SW 1271 (cell line): ENCODE results near the gene TNS3.

ENCODE experiments used
- DNase-seq, 2 experiments: peaks; one replicate each; lab custom pipeline; 2025; lab: John Stamatoyannopoulos, UW

The TNS3 gene

DNA sequence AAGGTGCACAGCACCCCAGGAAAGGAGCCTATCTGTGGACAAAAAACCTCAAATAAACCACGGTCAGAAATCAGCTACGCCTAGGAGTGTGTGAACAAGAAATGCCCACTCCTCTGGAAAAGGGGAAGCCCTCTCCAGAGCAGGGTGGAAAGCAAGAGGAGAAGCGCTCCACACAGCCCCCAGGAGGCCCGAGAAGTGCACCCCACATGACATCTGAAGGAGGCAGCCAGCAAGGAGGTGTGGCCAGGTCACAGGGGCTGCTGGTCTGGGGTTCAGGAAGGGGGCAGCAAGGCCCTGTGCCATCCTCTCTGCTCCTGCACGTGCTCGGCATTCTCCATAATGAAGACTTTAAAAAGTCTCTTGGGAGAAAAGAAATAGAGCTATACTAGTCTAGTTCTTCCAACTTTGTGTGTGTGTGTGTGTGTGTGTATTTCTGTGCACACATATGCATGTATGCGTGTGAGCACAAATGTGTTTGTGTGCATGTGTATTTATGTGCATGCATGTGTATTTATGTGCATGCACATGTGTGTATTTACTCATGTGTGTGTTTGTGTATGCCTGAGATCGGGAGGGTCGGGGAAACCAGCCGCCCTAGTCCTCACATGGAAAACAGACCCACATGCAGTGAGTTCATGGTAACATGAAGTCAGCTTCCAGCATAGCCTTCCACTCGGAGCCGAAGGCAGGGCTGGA, 76.5 kb downstream of the TNS3 start:
- no peak for DNase-seq

DNA sequence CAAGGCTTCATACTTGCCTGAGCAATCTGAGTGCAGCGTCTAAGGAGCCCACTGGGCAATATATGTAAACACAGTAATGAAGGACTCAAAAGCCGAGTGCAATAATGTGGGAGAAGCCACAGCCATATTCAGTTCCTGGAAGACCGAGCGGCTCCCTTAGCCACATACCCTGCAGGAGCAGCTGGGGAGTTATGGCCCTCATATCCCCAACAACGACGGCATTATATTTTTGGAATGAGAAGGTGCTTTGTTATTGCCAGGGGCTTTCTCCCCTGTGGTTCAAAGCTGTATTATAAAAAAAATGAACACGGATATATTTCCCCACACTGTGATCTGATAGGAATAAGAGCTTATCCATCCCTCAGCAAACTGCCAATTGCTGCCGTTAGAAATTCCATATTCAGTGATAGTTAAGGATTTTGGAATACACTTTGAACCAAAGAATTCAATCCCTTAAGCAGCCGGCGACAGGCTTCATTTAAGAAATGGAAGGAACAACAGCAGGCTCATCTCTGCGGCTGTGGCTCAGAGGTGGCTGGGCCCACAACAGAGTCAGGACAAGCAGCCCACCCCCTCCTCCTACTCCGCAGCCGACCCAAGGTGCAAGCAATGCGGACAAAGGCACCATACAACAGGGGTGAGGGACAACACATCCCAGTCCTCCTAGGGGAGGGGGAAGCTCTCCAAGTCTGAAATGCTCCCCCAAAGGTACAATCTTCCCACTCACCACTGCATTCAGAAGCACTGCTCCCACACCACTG, 77.2 kb downstream of the TNS3 start:
- no peak for DNase-seq

DNA sequence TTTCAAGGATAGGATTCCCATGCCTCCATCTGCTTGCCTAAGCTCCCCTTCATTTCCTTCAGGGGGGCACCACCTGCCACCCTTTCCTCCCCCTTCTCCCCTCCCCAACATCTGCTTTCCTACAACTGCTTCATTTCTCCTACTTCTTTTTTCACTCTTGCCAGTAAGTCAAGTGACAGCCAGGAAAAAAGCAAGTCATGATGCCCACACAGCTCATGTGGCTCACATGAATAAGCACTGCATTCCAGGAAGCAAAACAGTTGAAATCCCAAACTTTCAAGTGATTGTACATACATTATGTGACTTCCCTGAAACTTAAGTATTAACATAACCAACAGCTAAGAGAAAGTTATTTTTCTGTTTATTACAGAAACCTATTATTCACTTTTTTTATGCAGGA, 78.6 kb downstream of the TNS3 start:
- DNase-seq, result no peak

DNA sequence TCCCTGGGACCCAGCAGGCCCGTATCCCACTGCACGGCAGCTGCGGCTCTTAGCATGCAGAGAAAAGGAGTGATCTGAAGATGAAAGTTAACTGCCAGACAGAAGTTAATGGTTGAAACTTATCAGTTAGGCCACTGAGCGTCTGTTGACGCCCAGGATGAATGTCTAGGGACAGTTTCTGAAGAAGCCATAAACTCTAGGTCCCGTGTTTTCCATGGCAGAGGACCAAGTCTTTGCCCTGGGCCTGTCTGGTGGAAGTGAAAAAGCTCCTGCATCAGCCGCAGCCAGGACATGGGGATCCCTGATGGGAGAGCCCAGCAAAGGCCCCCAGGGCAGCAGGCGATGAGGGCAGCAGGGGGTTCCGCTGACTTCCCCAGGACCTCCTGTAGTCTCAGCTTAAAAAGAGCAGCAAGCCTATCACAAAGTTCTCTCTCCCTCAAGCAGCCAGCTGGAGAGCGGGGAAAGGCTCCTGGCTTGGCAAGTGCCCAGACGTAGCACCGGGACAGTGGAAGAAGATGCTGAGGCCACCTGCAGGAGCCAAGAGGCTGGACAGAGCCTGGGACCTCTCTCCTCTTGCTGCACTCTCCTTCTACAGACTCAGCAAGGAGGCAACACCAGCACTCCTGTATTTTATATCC, 79.6 kb downstream of the TNS3 start:
- no peak for DNase-seq

DNA sequence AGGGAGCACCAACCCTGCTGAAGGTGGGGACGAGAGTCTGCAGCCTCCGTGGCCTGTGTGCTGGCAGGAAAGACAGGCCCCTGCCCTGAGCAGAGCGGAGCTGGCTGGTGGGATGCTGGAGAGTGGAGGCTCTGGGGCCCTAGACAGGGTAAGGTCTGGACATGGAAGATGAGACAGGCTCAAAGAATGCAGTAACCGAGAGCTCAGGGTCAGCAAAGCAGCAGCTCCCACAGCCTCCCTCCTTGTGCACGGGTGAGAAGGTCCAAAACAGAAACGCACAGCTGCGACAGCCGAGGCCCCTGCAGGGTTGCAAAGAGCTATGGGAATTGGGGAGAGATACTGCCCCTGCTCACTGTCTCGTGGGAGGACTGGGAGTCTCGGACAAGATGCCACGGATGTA, 80.5 kb downstream of the TNS3 start:
- no peak for DNase-seq

DNA sequence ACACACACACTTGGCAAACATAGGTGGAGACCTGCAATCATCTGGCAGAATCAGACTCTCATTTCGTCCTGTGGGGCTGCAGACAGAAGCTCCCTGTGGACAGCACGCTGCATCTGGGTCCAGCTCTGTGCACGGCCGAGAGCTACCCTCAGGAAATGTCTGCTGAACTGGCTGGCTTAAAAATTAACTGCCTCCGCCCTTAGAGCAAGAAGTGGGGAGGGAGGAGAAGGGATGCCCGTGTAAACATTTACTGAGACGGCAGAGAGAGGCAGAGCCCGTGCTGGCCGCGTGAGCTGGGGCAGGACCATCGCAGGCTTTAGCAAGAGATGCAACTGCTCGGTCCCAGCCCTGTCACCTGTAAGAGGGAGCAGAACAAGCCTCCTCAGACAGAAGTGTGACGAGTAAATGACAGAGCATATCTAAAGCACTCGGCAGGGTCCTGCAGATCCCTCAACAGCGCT, 81.8 kb downstream of the TNS3 start:
- no peak for DNase-seq

DNA sequence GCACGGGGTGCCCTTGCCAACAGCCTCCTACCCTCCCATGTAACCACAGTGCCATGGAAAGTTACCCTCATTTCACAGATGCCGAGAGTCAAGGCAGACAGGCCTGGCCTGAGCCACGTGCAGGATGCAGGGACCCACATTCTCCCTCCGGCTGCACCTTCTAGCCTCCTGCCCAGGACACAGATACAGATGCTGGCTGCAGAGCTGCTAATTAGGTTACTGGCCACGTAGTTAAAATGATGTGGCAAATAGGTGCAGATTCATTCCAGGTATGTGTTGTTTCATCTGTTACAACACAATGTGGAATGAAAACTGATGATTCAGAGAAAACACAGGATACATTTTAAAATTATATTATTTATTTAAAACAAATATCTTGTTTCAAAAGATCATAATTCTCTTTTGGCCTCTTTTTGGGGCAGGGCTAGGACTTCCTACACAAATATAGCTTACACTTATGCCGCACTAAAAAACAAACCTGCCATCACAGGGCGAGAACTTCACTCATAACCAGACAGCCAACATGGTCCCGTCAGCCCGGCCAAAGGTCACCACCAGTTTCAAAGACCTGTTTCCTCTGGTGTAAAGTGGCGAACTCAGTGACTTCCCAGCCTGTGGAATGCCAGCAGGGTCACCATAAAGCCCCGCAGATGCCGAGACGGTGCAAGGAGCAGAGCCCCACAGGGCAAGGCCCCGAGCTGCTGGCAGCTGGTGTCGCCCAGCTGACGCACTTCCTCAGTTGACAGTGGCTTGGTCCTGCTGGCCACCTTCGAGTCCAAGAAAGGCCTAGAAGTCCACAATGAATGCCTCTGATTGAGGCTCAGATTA, 83.5 kb downstream of the TNS3 start:
- no peak for DNase-seq

DNA sequence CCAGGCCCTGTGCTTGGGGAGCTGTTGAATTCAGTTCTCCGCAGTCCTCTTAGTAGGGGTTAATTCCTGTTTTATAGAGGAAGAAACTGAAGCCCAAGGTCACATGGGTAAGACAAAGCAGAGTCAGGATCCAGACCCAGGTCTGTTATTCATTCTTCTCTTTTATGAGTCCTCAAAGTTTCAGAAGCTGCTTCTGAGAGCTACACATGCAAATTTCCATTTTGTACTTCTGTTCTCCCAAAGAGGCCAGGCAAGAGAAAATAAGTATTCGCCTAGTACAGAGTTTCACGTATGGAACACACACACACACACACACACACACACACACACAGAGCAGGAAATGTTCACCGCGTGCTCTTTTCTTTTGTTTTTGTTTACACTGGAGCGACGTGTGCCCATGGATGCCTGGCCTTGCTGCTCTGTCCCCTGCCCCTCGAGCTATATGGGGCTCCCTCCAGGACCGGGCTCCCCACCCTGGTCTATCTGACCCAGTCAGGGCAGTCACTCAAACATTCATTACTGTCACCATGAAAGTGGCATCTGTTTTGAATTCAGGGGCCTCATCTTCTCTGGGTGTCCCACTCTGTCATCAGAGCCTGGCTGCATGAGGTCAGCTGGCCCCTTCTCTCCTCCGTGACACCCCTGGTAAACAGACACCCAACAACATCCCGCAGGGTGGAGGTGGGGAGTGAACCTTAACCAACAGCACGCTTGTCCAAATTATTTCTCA, 84.4 kb downstream of the TNS3 start:
- DNase-seq, result no peak

DNA sequence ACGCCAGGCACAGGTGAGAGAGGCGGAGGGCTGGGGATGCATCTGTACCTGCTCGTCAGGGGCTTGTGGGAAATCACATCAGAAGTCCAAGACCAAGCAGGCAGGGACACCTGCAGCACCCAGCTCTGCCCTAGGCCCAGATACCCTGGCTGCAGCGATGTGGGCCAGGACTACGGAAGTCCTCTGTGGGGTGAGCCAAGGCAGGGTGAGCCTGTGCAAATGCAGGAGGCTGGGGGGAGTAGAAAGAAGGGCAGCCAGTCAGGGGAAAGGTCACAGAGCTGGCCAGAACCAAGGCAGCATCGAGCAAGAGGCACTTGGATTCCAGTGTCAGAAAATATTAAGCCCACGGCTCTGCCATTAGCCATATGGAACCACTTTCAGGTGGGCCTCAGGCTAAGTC, 85.2 kb downstream of the TNS3 start:
- no peak for DNase-seq

DNA sequence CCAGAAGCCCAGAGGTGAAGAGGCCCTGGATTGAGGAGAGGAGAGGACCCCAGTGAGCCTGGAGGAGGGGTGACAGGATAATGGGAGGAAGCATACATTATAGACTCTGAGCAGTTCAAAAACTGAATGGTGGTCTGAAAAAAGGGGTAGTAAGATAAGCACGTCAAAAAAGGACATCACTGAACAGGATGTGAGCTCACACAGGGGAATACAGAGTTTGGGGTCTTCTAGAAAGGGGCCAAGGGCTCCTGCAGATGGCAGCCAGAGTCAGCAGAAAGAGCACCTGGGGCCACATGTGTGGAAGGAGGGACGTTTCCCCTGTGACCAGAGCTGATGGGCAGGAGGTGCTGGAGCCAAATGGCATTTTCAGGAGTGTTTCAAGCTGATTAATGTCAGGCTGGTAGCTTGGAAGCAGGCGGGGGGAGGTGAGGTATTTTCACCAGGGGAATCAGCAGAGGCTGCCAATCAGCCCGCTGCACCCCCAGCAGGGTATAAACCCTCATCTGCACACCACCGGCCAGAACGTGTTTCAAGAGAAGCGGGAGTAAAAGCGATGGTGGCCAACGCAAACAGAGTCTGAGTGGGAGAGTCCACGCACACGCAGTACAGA, 85.8 kb downstream of the TNS3 start:
- no peak for DNase-seq

DNA sequence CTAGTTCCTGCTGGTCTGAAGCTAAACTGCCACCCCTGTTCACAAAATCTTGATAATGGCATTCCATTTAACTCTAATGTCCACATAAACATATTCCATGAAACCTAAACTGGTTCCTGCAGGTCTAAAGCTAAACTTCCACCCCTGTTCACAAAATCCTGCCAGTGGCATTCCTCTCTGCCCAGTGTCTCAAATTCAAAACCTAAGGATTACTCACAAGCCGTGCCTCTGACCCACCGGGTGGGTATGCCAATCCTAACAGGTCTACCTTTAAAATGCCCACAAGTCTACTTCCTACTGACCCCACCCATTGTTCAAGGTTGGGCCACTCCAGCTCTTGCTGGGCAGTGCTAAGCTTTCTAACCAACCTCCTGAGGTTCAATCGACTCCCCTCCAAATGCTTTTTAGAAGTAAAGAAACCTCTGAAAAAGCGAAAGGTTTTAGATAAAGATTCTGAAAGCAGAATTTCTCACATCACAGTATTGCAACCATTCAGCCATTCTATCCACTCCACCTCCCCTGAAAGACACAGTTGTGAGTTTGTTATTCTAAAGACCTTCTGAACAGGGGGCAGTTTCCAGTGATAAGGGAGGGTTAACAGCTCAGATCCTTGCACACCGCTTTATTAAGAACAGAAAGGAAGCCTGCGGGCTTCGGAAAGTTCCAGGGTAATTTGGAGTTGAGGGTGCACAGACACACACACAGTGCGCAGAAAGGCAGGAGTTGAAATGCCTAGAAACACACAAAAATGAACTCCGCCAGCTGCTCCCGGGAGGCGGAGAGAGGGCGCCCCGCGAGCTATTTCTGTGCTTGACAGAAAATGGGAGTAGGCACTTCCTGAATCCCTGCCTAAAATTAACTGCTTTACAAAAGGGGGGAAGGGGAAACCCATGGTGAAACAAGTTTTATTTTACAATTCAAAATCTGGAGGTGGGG, 87.7 kb downstream of the TNS3 start:
- no peak for DNase-seq

DNA sequence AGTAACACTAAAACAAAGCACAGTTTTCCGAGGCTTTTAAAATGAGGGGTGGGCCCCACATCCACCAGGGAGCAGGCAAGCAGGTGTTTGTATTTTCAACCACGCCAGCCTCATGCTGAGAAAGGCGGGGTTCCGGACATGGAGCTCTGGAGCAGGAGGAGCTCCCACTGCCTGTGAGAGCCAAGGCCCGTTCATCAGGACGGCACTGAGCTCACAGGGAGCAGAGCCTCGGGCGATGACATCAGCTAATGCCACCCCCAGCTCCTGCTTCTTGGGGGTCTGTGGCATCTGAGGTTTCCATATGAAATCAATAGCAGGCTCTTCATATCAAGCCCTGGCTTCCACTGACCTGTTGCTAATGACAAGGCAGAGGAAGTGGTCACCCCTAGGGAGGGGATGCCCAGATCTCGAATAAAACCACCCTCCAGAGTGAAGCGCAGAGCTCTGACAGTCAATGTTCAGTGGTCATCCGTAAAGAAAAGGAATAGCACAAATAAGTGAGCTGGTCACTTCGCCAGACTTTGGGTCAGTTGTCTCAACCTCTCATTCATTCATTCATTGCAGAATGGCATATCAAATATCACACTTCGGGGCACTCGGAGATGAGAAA, 89.1 kb downstream of the TNS3 start:
- DNase-seq, result no peak

DNA sequence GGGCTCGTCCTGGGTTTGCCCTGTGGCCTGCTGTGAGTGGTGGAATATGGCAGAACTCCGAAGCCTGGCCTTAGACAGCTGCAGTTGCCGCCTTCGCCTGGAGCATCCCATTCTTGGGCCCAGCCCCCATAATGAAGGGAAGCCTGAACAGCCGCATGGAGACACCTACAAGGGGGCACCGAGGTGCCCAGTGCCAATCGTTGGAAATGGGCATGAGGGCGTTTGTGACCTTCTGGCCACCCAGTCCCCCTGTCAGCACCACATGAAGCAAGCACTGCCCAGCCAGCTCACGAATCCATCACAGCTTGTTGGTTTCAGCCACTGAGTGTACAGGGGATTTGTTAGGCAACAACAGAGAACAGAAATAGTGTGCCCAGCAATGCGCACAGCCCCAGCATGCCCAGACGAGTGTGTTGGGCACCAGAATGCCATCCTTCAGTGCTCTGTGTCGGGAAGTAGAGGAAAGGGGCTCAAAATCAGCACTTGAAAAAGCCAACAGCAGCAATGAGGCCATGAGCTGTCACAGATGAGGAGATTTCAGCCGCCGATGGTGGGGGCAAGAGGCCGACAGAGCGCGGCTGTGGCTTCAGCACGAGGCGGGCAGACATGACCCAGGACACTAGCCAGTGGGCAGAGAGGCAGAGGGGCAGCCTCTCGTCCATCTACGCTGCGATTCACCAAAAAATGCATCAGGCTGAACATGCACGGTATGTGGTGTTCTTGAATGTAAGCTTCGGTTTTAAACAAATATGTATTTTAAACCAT, 91.2 kb downstream of the TNS3 start:
- no peak for DNase-seq

DNA sequence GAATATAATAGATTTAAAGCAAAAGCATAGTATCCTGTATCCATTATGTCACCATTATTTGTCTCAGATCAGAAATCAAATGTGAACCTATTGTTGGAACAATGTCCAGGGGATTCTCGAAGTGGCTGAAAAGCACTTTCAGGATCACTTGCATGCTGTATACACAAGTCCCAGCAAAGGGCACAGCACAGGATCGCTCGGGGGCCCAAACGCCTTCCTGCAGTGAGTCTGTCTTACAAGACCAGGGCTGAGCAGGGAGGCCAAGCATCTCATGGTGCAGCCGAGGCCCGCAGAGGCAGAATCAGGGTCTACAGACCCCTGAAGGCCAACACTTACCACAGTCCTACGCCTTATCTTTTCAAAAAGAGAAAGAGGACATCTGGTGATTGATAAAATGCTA, 92.3 kb downstream of the TNS3 start:
- DNase-seq, result no peak

DNA sequence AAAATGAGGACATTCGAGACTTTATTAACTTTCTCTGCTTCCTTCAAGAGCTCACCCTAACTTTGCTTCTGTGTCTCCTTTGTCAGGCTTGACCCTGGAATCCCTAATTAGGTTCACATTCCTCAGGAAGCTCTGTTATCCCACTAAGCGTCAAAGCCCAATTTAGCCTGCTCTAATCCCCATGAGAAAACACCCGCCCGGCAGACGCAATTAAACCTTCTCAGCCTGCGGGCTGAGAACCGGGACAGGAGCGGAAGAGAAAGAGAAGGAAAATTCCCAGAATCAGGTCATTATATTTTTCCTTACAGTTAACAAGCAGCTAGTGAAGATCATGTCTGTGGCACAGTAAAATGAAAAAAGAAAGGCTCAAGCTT, 93.0 kb downstream of the TNS3 start:
- DNase-seq, result no peak

DNA sequence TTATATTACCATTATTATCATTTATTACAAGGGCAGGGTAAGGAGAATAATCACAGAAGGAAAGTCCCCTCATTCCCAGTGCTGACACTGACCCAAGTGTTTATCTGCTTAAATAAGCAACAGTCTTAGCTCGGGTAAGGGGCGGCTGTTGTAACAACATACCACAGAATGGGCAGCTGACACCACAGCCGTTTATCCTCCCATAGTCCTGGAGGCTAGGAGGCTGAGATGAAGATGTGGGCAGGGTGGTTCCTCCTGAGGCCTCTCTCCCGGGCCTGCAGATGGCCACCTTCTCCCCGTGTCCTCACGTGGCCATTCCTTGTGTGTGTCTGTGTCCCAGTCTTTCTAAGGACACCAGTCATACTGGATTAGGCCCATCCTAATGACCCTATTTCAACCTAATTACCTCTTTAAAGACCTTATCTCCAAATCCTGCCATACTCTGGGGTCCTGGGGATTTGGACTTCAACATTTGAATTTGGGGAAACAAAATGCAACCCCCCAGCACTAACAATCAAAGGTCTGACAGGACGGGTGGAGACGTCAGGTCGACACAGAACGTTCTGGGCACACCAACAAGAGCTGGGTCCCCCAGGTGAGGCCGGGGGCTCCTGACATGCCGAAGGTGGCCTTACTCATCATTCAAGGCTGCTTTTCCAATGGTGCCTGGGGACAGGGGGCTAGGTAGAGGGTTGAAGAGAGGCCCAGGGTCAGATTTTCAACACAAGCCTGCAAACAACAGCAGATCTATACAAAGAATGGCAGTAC, 93.5 kb downstream of the TNS3 start:
- DNase-seq, result no peak

DNA sequence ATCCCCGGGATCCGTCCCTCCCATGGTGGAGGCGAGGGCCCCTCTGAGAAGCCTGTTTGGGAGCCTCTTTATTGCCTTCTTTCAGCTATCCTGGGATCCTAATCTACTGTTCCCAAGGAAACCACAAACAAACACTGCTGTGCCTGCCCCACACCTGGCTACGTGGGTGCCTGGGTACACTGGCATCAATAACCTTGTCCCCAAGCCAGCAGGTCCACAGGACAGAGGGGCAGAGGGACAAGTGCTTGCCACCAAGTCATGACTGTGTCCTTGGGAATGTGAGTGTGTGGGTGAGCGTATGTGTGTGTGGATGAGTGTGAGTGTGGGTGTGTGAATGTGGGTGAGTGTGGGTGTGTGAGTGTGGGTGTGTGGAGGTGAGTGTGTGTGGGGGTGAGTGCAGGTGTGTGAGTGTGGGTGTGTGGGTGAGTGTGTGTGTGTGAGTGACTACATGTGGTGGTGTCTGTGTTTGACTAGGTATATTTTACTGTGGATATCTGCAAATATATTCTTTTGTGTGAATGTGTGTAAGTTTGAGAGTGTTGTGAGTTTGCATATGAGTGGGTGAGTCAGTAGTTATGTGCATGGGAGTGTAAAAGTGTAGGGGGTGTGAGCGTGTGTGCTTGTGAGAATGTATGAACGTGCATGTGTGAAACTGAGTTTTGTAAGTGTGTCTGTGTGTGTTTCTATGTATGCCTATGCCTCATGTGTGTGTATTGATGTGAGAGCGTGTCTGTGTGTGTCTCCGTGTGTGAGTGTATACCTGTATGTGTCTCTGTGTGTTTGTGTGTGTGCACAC, 96.1 kb downstream of the TNS3 start:
- DNase-seq, result no peak
